Neural cell (in vitro differentiated cells): ENCODE results near the gene ZNF512. TPM values are rescaled to one million over a fixed set of nuclear protein-coding genes. Genes with fewer than 3 reads are reported as not detected.
"Not testable (repeated sequence)": the region's sequence is repeated elsewhere in the genome, so short reads cannot be mapped to it uniquely, and the experiment has no call there.

ENCODE experiments used
- H2AFZ ChIP-seq: fragments of 200-600, 300-800 bp; sonication (generic), shearing (Covaris generic); 2 replicates; pipeline ENCODE4 v1.6.0; 2014; ENCODE audit warnings: low read depth, mild to moderate bottlenecking, antibody characterized with exemption, low read length, moderate library complexity
- H3F3A ChIP-seq: fragments of 200-600 bp; shearing (Covaris generic); 2 replicates; pipeline ENCODE4 v1.6.1; 2016; ENCODE audit warnings: mild to moderate bottlenecking, moderate library complexity, mixed read lengths, antibody characterized with exemption, low read length; ENCODE audit not compliant: insufficient read depth, poor library complexity, severe bottlenecking
- H3K27ac ChIP-seq: fragments of 200-600, 300-800 bp; sonication (generic), shearing (Covaris generic); 2 replicates; pipeline ENCODE4 v1.5.1; 2014; ENCODE audit warnings: mild to moderate bottlenecking, low read length, moderate library complexity
- H3K27me3 ChIP-seq: fragments of 300-800, 200-600 bp; sonication (generic), shearing (Covaris generic); 2 replicates; pipeline ENCODE4 v1.6.0; 2014; ENCODE audit warnings: mild to moderate bottlenecking, low read depth, low read length, moderate library complexity; ENCODE audit not compliant: insufficient read depth
- H3K36me3 ChIP-seq: fragments of 300-800, 200-600 bp; sonication (generic), shearing (Covaris generic); 2 replicates; pipeline ENCODE4 v1.5.1; 2014; ENCODE audit warnings: mild to moderate bottlenecking, antibody characterized with exemption, low read length, moderate library complexity; ENCODE audit not compliant: insufficient read depth
- H3K4me2 ChIP-seq: fragments of 300-800, 200-600 bp; sonication (generic), shearing (Covaris generic); 2 replicates; pipeline ENCODE4 v1.6.0; 2014; ENCODE audit warnings: mild to moderate bottlenecking, low read length
- H3K4me3 ChIP-seq: fragments of 300-800, 200-600 bp; sonication (generic), shearing (Covaris generic); 2 replicates; pipeline ENCODE4 v1.5.1; 2014; ENCODE audit warnings: mild to moderate bottlenecking, low read length, moderate library complexity
- H3K79me2 ChIP-seq: fragments of 200-600 bp; shearing (Covaris generic); replicated peaks from 2 replicates; pipeline ENCODE4 v1.6.0; 2014; ENCODE audit warnings: mild to moderate bottlenecking, low read length, moderate library complexity; ENCODE audit not compliant: insufficient read depth
- H3K9ac ChIP-seq: fragments of 300-800, 200-600 bp; sonication (generic), shearing (Covaris generic); 2 replicates; pipeline ENCODE4 v1.6.1; 2016; ENCODE audit warnings: mild to moderate bottlenecking, low read length, mixed read lengths
- H3K9me2 ChIP-seq: fragments of 200-600 bp; shearing (Covaris generic); 2 replicates; pipeline ENCODE4 v1.6.1; 2016; ENCODE audit warnings: mild to moderate bottlenecking, low read length, mixed read lengths; ENCODE audit not compliant: insufficient read depth
- H3K9me3 ChIP-seq: fragments of 200-600, 300-800 bp; sonication (generic), shearing (Covaris generic); 2 replicates; pipeline ENCODE4 v1.6.1; 2016; ENCODE audit warnings: mild to moderate bottlenecking, mixed run types, low read length, moderate library complexity, mixed read lengths
- H4K20me1 ChIP-seq: fragments of 200-600 bp; shearing (Covaris generic); 2 replicates; pipeline ENCODE4 v1.6.1; 2016; ENCODE audit warnings: mild to moderate bottlenecking, mixed run types; ENCODE audit not compliant: insufficient read depth
- EP300 ChIP-seq: fragments of 450-650 bp; conservative IDR thresholded peaks from 2 replicates; pipeline ENCODE4 v1.6.1; 2014; ENCODE audit warnings: antibody characterized with exemption, mild to moderate bottlenecking, moderate library complexity; ENCODE audit not compliant: poor library complexity, severe bottlenecking
- EZH2 ChIP-seq: fragments of 200-600, 300-800 bp; shearing (Covaris generic), sonication (generic); IDR thresholded peaks from 2 replicates; pipeline ENCODE4 v1.6.1; 2014; ENCODE audit warnings: antibody characterized with exemption, low read length, borderline replicate concordance, mild to moderate bottlenecking; ENCODE audit not compliant: insufficient read depth, poor library complexity, severe bottlenecking
- MXI1 ChIP-seq: fragments of 450-650 bp; conservative IDR thresholded peaks from 2 replicates; pipeline ENCODE4 v1.6.1; 2014; ENCODE audit warnings: antibody characterized with exemption, mild to moderate bottlenecking; ENCODE audit not compliant: poor library complexity, severe bottlenecking
- POLR2AphosphoS5 ChIP-seq: IDR thresholded peaks from 2 replicates; pipeline ENCODE4 v1.6.1; 2012
- RAD21 ChIP-seq: fragments of 450-650 bp; conservative IDR thresholded peaks from 2 replicates; pipeline ENCODE4 v1.6.1; 2014; ENCODE audit warnings: antibody characterized with exemption, mild to moderate bottlenecking, moderate library complexity
- SMC3 ChIP-seq: fragments of 450-650 bp; conservative IDR thresholded peaks from 2 replicates; pipeline ENCODE4 v1.6.1; 2014; ENCODE audit warnings: antibody characterized with exemption, mild to moderate bottlenecking, moderate library complexity; ENCODE audit not compliant: poor library complexity
- polyA plus RNA-seq: library from polyadenylated mRNA; depleted of rRNA; stranded (reverse); fragments of >200 nt; gene quantifications from 2 replicates; pipeline ENCODE4 v1.2.3, GENCODE V29; 2014
- TF ChIP-seq, protein P1 (sequence below): IDR thresholded peaks from 2 replicates; pipeline ENCODE4 v1.6.1; 2012; ENCODE audit warnings: borderline replicate concordance
- TF ChIP-seq, protein P2 (sequence below): fragments of 450-650 bp; IDR thresholded peaks from 2 replicates; pipeline ENCODE4 v1.5.1; 2014; ENCODE audit warnings: antibody characterized with exemption, mild to moderate bottlenecking, moderate library complexity; ENCODE audit not compliant: poor library complexity, severe bottlenecking

ZNF512 gene
- polyA plus RNA-seq, 1 donor from 2014 or later, result 30.8 TPM

DNA sequence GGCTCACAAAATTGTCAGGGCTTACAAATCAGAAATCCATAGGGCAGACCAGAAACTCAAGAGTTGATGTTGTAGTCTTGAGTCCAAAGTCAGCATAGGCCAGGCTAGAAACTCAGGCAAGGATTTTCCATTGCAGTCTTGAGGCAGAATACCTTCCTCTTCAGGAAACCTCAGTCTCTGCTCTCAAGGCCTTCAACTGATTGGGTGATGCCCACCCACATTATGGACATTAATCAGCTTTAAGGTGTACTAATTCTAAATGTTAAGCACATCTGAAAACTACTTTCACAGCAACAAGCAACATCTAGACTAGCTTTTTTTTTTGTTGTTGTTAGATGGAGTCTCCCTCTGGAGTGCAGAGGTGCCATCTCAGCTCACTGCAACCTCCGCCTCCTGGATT lies 31.3 kb upstream of the ZNF512 start:
- H3K4me3 ChIP-seq, result no peak overlapping the region
- H2AFZ ChIP-seq, result no peak overlapping the region
- TF ChIP-seq, protein P1, sequence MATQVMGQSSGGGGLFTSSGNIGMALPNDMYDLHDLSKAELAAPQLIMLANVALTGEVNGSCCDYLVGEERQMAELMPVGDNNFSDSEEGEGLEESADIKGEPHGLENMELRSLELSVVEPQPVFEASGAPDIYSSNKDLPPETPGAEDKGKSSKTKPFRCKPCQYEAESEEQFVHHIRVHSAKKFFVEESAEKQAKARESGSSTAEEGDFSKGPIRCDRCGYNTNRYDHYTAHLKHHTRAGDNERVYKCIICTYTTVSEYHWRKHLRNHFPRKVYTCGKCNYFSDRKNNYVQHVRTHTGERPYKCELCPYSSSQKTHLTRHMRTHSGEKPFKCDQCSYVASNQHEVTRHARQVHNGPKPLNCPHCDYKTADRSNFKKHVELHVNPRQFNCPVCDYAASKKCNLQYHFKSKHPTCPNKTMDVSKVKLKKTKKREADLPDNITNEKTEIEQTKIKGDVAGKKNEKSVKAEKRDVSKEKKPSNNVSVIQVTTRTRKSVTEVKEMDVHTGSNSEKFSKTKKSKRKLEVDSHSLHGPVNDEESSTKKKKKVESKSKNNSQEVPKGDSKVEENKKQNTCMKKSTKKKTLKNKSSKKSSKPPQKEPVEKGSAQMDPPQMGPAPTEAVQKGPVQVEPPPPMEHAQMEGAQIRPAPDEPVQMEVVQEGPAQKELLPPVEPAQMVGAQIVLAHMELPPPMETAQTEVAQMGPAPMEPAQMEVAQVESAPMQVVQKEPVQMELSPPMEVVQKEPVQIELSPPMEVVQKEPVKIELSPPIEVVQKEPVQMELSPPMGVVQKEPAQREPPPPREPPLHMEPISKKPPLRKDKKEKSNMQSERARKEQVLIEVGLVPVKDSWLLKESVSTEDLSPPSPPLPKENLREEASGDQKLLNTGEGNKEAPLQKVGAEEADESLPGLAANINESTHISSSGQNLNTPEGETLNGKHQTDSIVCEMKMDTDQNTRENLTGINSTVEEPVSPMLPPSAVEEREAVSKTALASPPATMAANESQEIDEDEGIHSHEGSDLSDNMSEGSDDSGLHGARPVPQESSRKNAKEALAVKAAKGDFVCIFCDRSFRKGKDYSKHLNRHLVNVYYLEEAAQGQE, result no peak
- no peak for TF ChIP-seq EP300
- no peak for TF ChIP-seq EZH2
- TF ChIP-seq, protein P2, sequence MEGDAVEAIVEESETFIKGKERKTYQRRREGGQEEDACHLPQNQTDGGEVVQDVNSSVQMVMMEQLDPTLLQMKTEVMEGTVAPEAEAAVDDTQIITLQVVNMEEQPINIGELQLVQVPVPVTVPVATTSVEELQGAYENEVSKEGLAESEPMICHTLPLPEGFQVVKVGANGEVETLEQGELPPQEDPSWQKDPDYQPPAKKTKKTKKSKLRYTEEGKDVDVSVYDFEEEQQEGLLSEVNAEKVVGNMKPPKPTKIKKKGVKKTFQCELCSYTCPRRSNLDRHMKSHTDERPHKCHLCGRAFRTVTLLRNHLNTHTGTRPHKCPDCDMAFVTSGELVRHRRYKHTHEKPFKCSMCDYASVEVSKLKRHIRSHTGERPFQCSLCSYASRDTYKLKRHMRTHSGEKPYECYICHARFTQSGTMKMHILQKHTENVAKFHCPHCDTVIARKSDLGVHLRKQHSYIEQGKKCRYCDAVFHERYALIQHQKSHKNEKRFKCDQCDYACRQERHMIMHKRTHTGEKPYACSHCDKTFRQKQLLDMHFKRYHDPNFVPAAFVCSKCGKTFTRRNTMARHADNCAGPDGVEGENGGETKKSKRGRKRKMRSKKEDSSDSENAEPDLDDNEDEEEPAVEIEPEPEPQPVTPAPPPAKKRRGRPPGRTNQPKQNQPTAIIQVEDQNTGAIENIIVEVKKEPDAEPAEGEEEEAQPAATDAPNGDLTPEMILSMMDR, result no peak
- no peak for TF ChIP-seq SMC3
- no peak for TF ChIP-seq MXI1
- TF ChIP-seq RAD21, result no peak
- no peak for TF ChIP-seq POLR2AphosphoS5
- H3K79me2 ChIP-seq, result no peaks in the 10 kb centered on the region
- H3K27me3 ChIP-seq, result no peaks in the 10 kb centered on the region
- H3K36me3 ChIP-seq, result no peaks in the 10 kb centered on the region
- H3K4me2 ChIP-seq, result no peak overlapping the region
- no peak overlapping the region for H3K27ac ChIP-seq
- H3K9me2 ChIP-seq, result no peaks in the 10 kb centered on the region
- no peaks in the 10 kb centered on the region for H3F3A ChIP-seq
- no peaks in the 10 kb centered on the region for H4K20me1 ChIP-seq
- H3K9me3 ChIP-seq, result no peaks in the 10 kb centered on the region
- no peak overlapping the region for H3K9ac ChIP-seq

DNA sequence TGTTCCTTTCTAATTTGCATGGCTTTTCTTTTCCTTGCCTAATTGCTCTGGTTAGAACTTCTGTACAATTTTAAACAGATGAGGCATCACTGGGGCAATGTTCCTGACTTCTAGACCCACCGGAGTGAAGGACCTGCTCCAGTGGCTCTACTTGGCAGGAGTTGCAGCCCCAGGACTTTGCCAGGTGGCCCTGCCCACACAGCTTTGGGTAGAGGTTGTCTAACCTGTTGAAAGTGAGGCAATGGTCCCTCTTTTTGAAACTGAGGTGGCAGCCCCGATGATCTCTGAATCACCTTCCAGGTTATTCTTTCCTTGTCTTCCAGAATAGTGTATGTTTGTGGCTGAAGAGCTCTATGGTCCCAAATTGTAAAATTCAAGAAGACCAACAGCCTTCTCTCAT lies 29.9 kb upstream of the ZNF512 start:
- H3K9ac ChIP-seq, result no peak overlapping the region
- no peaks in the 10 kb centered on the region for H3K9me2 ChIP-seq
- no peak overlapping the region for H3K4me3 ChIP-seq
- H3K27ac ChIP-seq, result no peak overlapping the region
- H3K9me3 ChIP-seq, result no peaks in the 10 kb centered on the region
- H2AFZ ChIP-seq, result no peak overlapping the region
- H3K4me2 ChIP-seq, result no peak overlapping the region
- H3K36me3 ChIP-seq, result no peaks in the 10 kb centered on the region
- TF ChIP-seq POLR2AphosphoS5 (no peak), MXI1 (no peak), EP300 (no peak)
- H4K20me1 ChIP-seq, result no peaks in the 10 kb centered on the region
- no peaks in the 10 kb centered on the region for H3K27me3 ChIP-seq
- H3F3A ChIP-seq, result no peaks in the 10 kb centered on the region
- no peaks in the 10 kb centered on the region for H3K79me2 ChIP-seq

DNA sequence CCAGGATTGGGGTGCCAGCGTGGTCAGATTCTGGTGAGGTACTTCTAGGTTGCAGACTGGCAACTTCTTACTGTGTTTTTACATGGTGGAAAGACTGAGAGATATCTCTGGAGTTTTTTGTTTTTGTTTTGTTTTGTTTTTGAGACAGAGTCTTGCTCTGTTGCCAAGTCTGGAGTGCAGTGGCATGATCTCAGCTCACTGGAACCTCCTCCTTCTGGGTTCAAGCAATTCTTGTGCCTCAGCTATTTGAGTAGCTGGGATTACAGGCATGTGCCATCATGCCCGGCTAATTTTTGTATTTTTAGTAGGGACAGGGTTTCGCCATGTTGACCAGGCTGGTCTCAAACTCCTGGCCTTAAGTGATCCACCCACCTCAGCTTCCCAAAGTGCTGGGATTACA lies 28.4 kb upstream of the ZNF512 start:
- H3K4me3 ChIP-seq, H4K20me1 ChIP-seq, H3F3A ChIP-seq, H3K27me3 ChIP-seq, H3K36me3 ChIP-seq, H3K27ac ChIP-seq, H3K9ac ChIP-seq, H2AFZ ChIP-seq, H3K79me2 ChIP-seq, H3K4me2 ChIP-seq, H3K9me3 ChIP-seq, H3K9me2 ChIP-seq: not testable (repeated sequence)
